Measurements from ENCODE around the gene CPEB1.
"Not testable (repeated sequence)": the region's sequence is repeated elsewhere in the genome, so short reads cannot be mapped to it uniquely, and the experiment has no call there.

Gene CPEB1

DNA sequence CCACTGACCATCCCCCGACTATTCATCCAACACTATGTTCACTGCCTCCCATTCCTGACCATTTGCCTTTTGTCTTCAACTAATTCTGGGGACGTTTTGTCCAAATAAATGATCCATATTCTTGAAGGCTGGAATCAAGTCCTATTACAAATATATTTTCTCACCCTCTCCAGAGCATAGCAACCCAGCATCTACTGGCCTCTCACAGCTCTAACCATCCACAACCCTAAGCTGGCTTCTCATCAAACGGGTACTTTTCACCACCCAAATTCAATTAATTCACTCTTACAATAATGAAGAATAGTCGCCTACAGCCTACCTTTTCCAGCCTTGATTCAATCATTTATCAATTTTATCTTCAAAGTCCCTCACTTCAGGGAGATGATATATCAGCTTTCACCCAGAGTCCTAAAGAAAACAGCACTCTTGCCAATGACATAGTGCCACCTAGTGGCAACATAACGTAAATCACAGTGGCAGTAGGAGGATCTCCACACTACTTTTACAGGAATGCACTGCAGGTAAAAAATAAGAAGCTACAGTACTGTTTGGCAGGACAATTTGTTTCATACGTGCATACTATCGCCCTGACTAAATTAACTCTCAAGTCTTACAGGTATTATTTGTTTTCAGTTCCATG lies 144.3 kb downstream of the CPEB1 start:
- not testable (repeated sequence) for DNase-seq

DNA sequence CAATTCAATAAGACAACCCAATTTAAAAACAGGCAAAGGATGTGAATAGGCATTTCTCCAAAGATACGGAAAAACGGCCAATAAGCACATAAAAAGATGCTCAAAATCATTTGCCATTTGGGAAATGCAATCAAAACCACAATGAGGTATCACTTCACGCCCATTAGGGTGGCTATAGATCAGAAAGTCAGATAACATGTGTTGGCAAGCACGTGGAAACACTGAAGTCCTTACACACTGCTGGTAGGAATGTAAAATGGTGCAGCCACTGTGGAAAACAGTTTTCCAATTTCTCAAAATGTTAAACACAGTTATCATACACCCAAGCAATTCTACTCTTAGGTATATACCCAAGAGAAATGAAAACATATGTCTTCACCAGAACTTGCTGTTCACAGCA lies 146.4 kb downstream of the CPEB1 start:
- not testable (repeated sequence) for DNase-seq

GRCh38 chr15:82497978-82498377 lies 149.2 kb downstream of the CPEB1 start:
- not testable (repeated sequence) for DNase-seq

All from NCI-H446 (cell line).